ENCODE data around the gene KRT78.

KRT78 gene

GRCh38 chr12:52822771-52823510 is 25.9 kb downstream of the KRT78 start:
- DNase-seq: no peak

- DNase-seq: no peak
Observed at GRCh38 chr12:52821826-52822660, 26.8 kb downstream of the KRT78 start.

- no peak for DNase-seq
Observed at GRCh38 chr12:52821071-52821730, 27.6 kb downstream of the KRT78 start.

- DNase-seq: no peak
Observed at GRCh38 chr12:52820521-52820920, 28.3 kb downstream of the KRT78 start.

GRCh38 chr12:52819731-52820510 is 28.9 kb downstream of the KRT78 start:
- DNase-seq: no peak

- no peak for DNase-seq
Observed at GRCh38 chr12:52818887-52819420, 29.8 kb downstream of the KRT78 start.

GRCh38 chr12:52818388-52818787 is 30.4 kb downstream of the KRT78 start:
- DNase-seq: no peak

- DNase-seq: no peak
Observed at GRCh38 chr12:52817699-52818238, 31.0 kb downstream of the KRT78 start.

GRCh38 chr12:52817003-52817698 is 31.6 kb downstream of the KRT78 start:
- DNase-seq: no peak

GRCh38 chr12:52815676-52816588 is 32.9 kb downstream of the KRT78 start:
- no peak for DNase-seq

GRCh38 chr12:52815161-52815560 is 33.6 kb downstream of the KRT78 start:
- no peak for DNase-seq

- DNase-seq: no peak
Observed at GRCh38 chr12:52814710-52815155, 34.1 kb downstream of the KRT78 start.

- DNase-seq: no peak
Observed at GRCh38 chr12:52813885-52814709, 34.7 kb downstream of the KRT78 start, which contains the start of gene KRT4. Gene KRT4, minus strand, starts transcription at chr12:52814116. Its CDS starts 58 bp downstream, at chr12:52814058.

GRCh38 chr12:52813203-52813819 is 35.5 kb downstream of the KRT78 start:
- no peak for DNase-seq

- no peak for DNase-seq
Observed at GRCh38 chr12:52812749-52813148, 36.0 kb downstream of the KRT78 start.

- no peak for DNase-seq
Observed at GRCh38 chr12:52812073-52812400, 36.8 kb downstream of the KRT78 start.

- DNase-seq: no peak
Observed at GRCh38 chr12:52811191-52812072, 37.4 kb downstream of the KRT78 start.

- no peak for DNase-seq
Observed at GRCh38 chr12:52810554-52810953, 38.2 kb downstream of the KRT78 start.
